PFSK-1 (cell line): ENCODE results near the gene DCAF4L1.

Experiments used
- POLR2AphosphoS5 ChIP-seq: IDR thresholded peaks from 2 replicates; pipeline ENCODE4 v1.6.1; 2012; ENCODE audit warnings: low read depth, mild to moderate bottlenecking, control low read depth, low read length, moderate library complexity
- TAF1 ChIP-seq: IDR thresholded peaks from 2 replicates; pipeline ENCODE4 v1.6.1; 2012; ENCODE audit warnings: low read length, control low read depth, borderline replicate concordance; ENCODE audit not compliant: insufficient read depth
- TF ChIP-seq, protein P1 (sequence below), 2 experiments: IDR thresholded peaks; 2 replicates each; pipeline versions ENCODE4 v1.6.1 to v1.8.0; 2011 to 2012; ENCODE audit warnings: low read depth in 2 of 2, low read length in 2 of 2, control low read depth in 1 of 2, inconsistent platforms in 1 of 2, mild to moderate bottlenecking in 1 of 2, moderate library complexity in 1 of 2; ENCODE audit not compliant: insufficient read depth in 1 of 2

DNA sequence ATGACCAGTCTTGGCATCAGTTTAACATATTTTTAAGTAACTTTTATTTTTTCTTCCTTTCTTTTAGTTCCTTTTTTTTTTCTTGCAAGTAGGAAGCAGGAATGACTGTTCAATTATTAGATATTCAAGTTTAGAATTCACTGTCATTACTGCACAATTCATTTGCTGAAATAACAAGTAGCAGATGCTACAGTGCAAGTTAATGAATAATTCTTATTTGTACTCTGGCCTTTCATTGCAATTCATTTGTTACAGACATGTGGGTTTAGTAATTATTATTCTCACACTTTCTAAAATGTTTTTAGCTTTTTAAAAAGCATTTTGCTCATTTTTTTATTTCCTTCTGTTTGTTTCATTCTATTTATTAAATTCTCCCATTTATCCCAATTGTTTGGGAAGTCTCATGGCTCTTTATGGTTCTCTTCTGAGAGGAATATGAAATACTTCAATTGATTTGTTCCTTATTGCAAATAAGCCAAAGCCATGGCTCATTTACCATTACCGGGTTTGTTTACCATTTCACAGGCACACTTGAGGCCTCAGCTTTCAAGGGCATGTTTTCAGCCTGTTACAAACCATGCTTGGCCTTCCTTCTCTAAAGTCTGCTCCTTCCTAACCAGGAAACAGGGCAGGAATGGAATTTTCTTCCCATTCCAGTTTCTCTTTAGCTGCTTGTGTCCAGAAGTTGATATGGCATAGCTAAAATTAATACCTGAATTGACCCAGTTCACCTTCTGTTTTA is 4.6 kb upstream of the DCAF4L1 start:
- TF ChIP-seq TAF1 = no peak
- TF ChIP-seq POLR2AphosphoS5 = no peak
- TF ChIP-seq, protein P1, sequence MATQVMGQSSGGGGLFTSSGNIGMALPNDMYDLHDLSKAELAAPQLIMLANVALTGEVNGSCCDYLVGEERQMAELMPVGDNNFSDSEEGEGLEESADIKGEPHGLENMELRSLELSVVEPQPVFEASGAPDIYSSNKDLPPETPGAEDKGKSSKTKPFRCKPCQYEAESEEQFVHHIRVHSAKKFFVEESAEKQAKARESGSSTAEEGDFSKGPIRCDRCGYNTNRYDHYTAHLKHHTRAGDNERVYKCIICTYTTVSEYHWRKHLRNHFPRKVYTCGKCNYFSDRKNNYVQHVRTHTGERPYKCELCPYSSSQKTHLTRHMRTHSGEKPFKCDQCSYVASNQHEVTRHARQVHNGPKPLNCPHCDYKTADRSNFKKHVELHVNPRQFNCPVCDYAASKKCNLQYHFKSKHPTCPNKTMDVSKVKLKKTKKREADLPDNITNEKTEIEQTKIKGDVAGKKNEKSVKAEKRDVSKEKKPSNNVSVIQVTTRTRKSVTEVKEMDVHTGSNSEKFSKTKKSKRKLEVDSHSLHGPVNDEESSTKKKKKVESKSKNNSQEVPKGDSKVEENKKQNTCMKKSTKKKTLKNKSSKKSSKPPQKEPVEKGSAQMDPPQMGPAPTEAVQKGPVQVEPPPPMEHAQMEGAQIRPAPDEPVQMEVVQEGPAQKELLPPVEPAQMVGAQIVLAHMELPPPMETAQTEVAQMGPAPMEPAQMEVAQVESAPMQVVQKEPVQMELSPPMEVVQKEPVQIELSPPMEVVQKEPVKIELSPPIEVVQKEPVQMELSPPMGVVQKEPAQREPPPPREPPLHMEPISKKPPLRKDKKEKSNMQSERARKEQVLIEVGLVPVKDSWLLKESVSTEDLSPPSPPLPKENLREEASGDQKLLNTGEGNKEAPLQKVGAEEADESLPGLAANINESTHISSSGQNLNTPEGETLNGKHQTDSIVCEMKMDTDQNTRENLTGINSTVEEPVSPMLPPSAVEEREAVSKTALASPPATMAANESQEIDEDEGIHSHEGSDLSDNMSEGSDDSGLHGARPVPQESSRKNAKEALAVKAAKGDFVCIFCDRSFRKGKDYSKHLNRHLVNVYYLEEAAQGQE (IDR thresholded peaks at IDR 0.05; ENCODE audit: insufficient read depth in 1 of 2, low read depth in 2 of 2, low read length in 2 of 2) = no peak
